Rectal smooth muscle tissue (tissue), 1 donor: ENCODE data around the gene MEP1A.
"Not testable (repeated sequence)": the region's sequence is repeated elsewhere in the genome, so short reads cannot be mapped to it uniquely, and the experiment has no call there.

Source experiments
- H3K27ac ChIP-seq: one replicate; pipeline ENCODE4 v1.7.0; 2013; ENCODE audit warnings: low read depth, low read length, inconsistent platforms
- H3K27me3 ChIP-seq: one replicate; pipeline ENCODE4 v1.7.0; 2013; ENCODE audit warnings: low read length; ENCODE audit not compliant: control insufficient read depth, insufficient read depth
- H3K36me3 ChIP-seq: one replicate; pipeline ENCODE4 v1.7.0; 2013; ENCODE audit warnings: low read length; ENCODE audit not compliant: control insufficient read depth, insufficient read depth
- H3K4me1 ChIP-seq: one replicate; pipeline ENCODE4 v1.7.0; 2013; ENCODE audit warnings: low read length; ENCODE audit not compliant: control insufficient read depth, insufficient read depth
- H3K4me3 ChIP-seq: one replicate; pipeline ENCODE4 v1.7.0; 2013; ENCODE audit warnings: low read length
- H3K9ac ChIP-seq: one replicate; pipeline ENCODE4 v1.7.0; 2013; ENCODE audit warnings: low read length

The MEP1A gene

GRCh38 chr6:46793138-46793537 lies at the start of gene MEP1A:
TSS of gene MEP1A (plus strand) at chr6:46793389. CDS start at chr6:46793399, 10 bp downstream.
- no peak within 1 kb of the TSS for H3K27ac ChIP-seq
- H3K4me3 ChIP-seq, result no peak within 1 kb of the TSS
- no peaks in the 10 kb centered on the region for H3K36me3 ChIP-seq
- H3K4me1 ChIP-seq, result no peaks in the 10 kb centered on the region
- H3K9ac ChIP-seq, result no peak within 1 kb of the TSS
- H3K27me3 ChIP-seq, result no peaks in the 10 kb centered on the region

- Histone ChIP-seq H3K36me3 (no peaks in the 10 kb centered on the region), H3K4me1 (no peaks in the 10 kb centered on the region), H3K27me3 (no peaks in the 10 kb centered on the region), H3K27ac (no peak overlapping the region), H3K9ac (no peak overlapping the region), H3K4me3 (no peak overlapping the region)
These were observed 49.6 kb upstream of the MEP1A start for GRCh38 chr6:46743425-46744158.

- H3K4me1 ChIP-seq, H3K36me3 ChIP-seq, H3K9ac ChIP-seq, H3K27ac ChIP-seq, H3K27me3 ChIP-seq, H3K4me3 ChIP-seq: not testable (repeated sequence)
These were observed 48.9 kb upstream of the MEP1A start for GRCh38 chr6:46744159-46744725.

- no peak overlapping the region for H3K4me3 ChIP-seq
- no peak overlapping the region for H3K9ac ChIP-seq
- H3K4me1 ChIP-seq, result no peaks in the 10 kb centered on the region
- no peak overlapping the region for H3K27ac ChIP-seq
- H3K27me3 ChIP-seq, result no peaks in the 10 kb centered on the region
- no peaks in the 10 kb centered on the region for H3K36me3 ChIP-seq
These were observed 47.2 kb upstream of the MEP1A start for GRCh38 chr6:46745973-46746372.

GRCh38 chr6:46746696-46747095 lies 46.5 kb upstream of the MEP1A start, which contains the start of gene ANKRD66:
TSS of gene ANKRD66 (plus strand) at chr6:46746933. CDS start at chr6:46751949, 5,016 bp downstream.
- Histone ChIP-seq H3K4me1 (no peaks in the 10 kb centered on the region), H3K9ac (no peak within 1 kb of the TSS), H3K4me3 (no peak within 1 kb of the TSS), H3K27me3 (no peaks in the 10 kb centered on the region), H3K27ac (no peak within 1 kb of the TSS), H3K36me3 (no peaks in the 10 kb centered on the region)

- no peaks in the 10 kb centered on the region for H3K4me1 ChIP-seq
These were observed 44.2 kb upstream of the MEP1A start for GRCh38 chr6:46748940-46749503.

GRCh38 chr6:46749731-46750130 lies 43.5 kb upstream of the MEP1A start:
- Histone ChIP-seq H3K4me3 (no peak overlapping the region), H3K36me3 (no peaks in the 10 kb centered on the region), H3K27me3 (no peaks in the 10 kb centered on the region), H3K27ac (no peak overlapping the region), H3K4me1 (no peaks in the 10 kb centered on the region), H3K9ac (no peak overlapping the region)

More at GRCh38 chr6:46748940-46749503, 44.2 kb upstream of the MEP1A start:
- Histone ChIP-seq H3K9ac (no peak overlapping the region), H3K36me3 (no peaks in the 10 kb centered on the region), H3K27me3 (no peaks in the 10 kb centered on the region), H3K4me3 (no peak overlapping the region), H3K27ac (no peak overlapping the region)

GRCh38 chr6:46751658-46752057 lies 41.5 kb upstream of the MEP1A start:
- no peaks in the 10 kb centered on the region for H3K36me3 ChIP-seq
- H3K27me3 ChIP-seq, result no peaks in the 10 kb centered on the region
- H3K4me1 ChIP-seq, result no peaks in the 10 kb centered on the region
- no peak overlapping the region for H3K9ac ChIP-seq
- H3K4me3 ChIP-seq, result no peak overlapping the region
- H3K27ac ChIP-seq, result no peak overlapping the region

GRCh38 chr6:46755865-46756264 lies 37.3 kb upstream of the MEP1A start:
- Histone ChIP-seq H3K9ac (no peak overlapping the region), H3K4me1 (no peaks in the 10 kb centered on the region), H3K36me3 (no peaks in the 10 kb centered on the region), H3K27me3 (no peaks in the 10 kb centered on the region), H3K4me3 (no peak overlapping the region), H3K27ac (no peak overlapping the region)

GRCh38 chr6:46756469-46757213 lies 36.5 kb upstream of the MEP1A start:
- H3K36me3 ChIP-seq, result no peaks in the 10 kb centered on the region
- H3K4me3 ChIP-seq, result no peak overlapping the region
- H3K27me3 ChIP-seq, result no peaks in the 10 kb centered on the region
- no peaks in the 10 kb centered on the region for H3K4me1 ChIP-seq
- no peak overlapping the region for H3K27ac ChIP-seq
- no peak overlapping the region for H3K9ac ChIP-seq

GRCh38 chr6:46757214-46757596 lies 36.0 kb upstream of the MEP1A start:
- Histone ChIP-seq H3K9ac (no peak overlapping the region), H3K27me3 (no peaks in the 10 kb centered on the region), H3K27ac (no peak overlapping the region), H3K4me3 (no peak overlapping the region), H3K36me3 (no peaks in the 10 kb centered on the region), H3K4me1 (no peaks in the 10 kb centered on the region)

- H3K27ac ChIP-seq, result no peak overlapping the region
- H3K36me3 ChIP-seq, result no peaks in the 10 kb centered on the region
- no peaks in the 10 kb centered on the region for H3K27me3 ChIP-seq
- no peaks in the 10 kb centered on the region for H3K4me1 ChIP-seq
- no peak overlapping the region for H3K4me3 ChIP-seq
- no peak overlapping the region for H3K9ac ChIP-seq
These were observed 34.0 kb upstream of the MEP1A start for GRCh38 chr6:46758960-46759753.
